Stimulated activated memory B cell treated with anti-CD40 and anti-IgM and Interleukin-4, amounts not matched to agents 10 μg/mL and 1 μg/mL and 100 μg/mL, for 72 hours (primary cell): Measurements from ENCODE around the gene AGAP1.

ENCODE experiments used
- ATAC-seq: fragments of 150-1000 bp; cut with Tn5 transposase; 2 replicates; pipeline ENCODE4 v1.10.0; 2021
- H3K27ac Mint-ChIP-seq: one replicate; pipeline ENCODE4 v1.8.0; 2022; ENCODE audit warnings: mild to moderate bottlenecking, mixed read lengths
- H3K27me3 Mint-ChIP-seq: one replicate; pipeline ENCODE4 v1.8.0; 2022; ENCODE audit warnings: mixed read lengths
- H3K36me3 Mint-ChIP-seq: one replicate; pipeline ENCODE4 v1.8.0; 2022; ENCODE audit warnings: mixed read lengths
- H3K4me1 Mint-ChIP-seq: one replicate; pipeline ENCODE4 v1.8.0; 2022; ENCODE audit warnings: mixed read lengths
- H3K4me3 Mint-ChIP-seq: one replicate; pipeline ENCODE4 v1.8.0; 2022; ENCODE audit warnings: mild to moderate bottlenecking, moderate library complexity, mixed read lengths
- H3K9me3 Mint-ChIP-seq: one replicate; pipeline ENCODE4 v1.8.0; 2022; ENCODE audit warnings: mixed read lengths

AGAP1 gene

GRCh38 chr2:235610696-235611257 lies 116.9 kb downstream of the AGAP1 start:
- Mint-ChIP-seq H3K4me3 (no peak overlapping the region), H3K36me3 (no peaks in the 10 kb centered on the region), H3K27me3 (peaks cover 8% of the 10 kb centered on the region), H3K9me3 (peaks cover 7% of the 10 kb centered on the region), H3K27ac (no peak overlapping the region), H3K4me1 (no peaks in the 10 kb centered on the region)
- ATAC-seq: no peak

GRCh38 chr2:235611349-235611748 lies 117.5 kb downstream of the AGAP1 start:
- peaks cover 7% of the 10 kb centered on the region for H3K9me3 Mint-ChIP-seq
- H3K36me3 Mint-ChIP-seq: no peaks in the 10 kb centered on the region
- no peak overlapping the region for H3K27ac Mint-ChIP-seq
- H3K27me3 Mint-ChIP-seq: peaks cover 8% of the 10 kb centered on the region
- no peak for ATAC-seq
- H3K4me3 Mint-ChIP-seq: no peak overlapping the region
- H3K4me1 Mint-ChIP-seq: no peaks in the 10 kb centered on the region

- H3K4me1 Mint-ChIP-seq: no peaks in the 10 kb centered on the region
- peaks cover 8% of the 10 kb centered on the region for H3K27me3 Mint-ChIP-seq
- peaks cover 7% of the 10 kb centered on the region for H3K9me3 Mint-ChIP-seq
- H3K36me3 Mint-ChIP-seq: no peaks in the 10 kb centered on the region
- no peak overlapping the region for H3K4me3 Mint-ChIP-seq
- H3K27ac Mint-ChIP-seq: no peak overlapping the region
- ATAC-seq: no peak
Observed at GRCh38 chr2:235611756-235612155, 117.9 kb downstream of the AGAP1 start.

DNA sequence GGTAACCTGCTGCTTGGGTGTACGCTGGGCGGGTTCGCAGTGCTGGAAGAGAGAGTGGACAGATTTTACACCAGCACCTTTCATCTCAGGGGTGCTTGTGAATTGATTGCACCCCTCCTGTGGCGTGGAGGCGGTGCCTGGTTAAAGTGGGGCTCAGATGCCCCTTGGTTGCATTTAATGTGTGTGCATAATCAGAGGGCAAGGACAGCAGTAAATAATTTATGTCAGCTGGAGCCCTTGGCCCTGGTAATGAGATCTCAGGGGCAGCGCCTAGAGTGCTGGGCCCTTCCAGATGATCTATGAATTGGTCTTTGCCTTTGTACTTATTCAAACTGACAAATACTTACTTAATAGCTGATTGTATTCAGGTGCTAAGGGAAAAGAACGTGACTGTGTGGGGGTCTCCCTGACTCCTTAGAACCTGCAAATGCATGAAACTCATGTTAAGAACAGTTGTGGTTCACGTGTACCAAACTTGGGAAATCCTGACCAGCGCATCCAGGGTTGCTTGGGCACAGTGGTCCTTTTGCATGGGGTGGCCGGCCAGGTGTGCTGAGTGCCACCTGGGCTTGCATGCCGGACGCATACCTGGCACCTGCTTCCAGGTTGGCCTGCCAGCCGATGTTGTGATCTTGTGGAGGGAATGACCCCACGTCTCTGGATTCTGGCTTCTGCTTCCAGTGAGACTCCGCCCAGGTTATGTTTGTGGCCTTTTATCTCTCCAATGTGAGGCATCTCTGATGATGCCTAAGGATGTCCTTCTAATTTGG lies 118.5 kb downstream of the AGAP1 start:
- H3K4me3 Mint-ChIP-seq: no peak overlapping the region
- peaks cover 7% of the 10 kb centered on the region for H3K9me3 Mint-ChIP-seq
- no peak for ATAC-seq
- H3K4me1 Mint-ChIP-seq: no peaks in the 10 kb centered on the region
- H3K27me3 Mint-ChIP-seq: peaks cover 8% of the 10 kb centered on the region
- H3K36me3 Mint-ChIP-seq: no peaks in the 10 kb centered on the region
- H3K27ac Mint-ChIP-seq: no peak overlapping the region

- peaks cover 6% of the 10 kb centered on the region for H3K27me3 Mint-ChIP-seq
- no peak for ATAC-seq
- no peaks in the 10 kb centered on the region for H3K36me3 Mint-ChIP-seq
- no peak overlapping the region for H3K27ac Mint-ChIP-seq
- no peaks in the 10 kb centered on the region for H3K4me1 Mint-ChIP-seq
- peaks cover 7% of the 10 kb centered on the region for H3K9me3 Mint-ChIP-seq
- H3K4me3 Mint-ChIP-seq: no peak overlapping the region
Observed at GRCh38 chr2:235613649-235614048, 119.8 kb downstream of the AGAP1 start.

- no peak overlapping the region for H3K27ac Mint-ChIP-seq
- no peak overlapping the region for H3K4me3 Mint-ChIP-seq
- H3K9me3 Mint-ChIP-seq: peaks cover 7% of the 10 kb centered on the region
- ATAC-seq: no peak
- no peaks in the 10 kb centered on the region for H3K27me3 Mint-ChIP-seq
- no peaks in the 10 kb centered on the region for H3K36me3 Mint-ChIP-seq
- H3K4me1 Mint-ChIP-seq: no peaks in the 10 kb centered on the region
Observed at GRCh38 chr2:235614176-235614860, 120.5 kb downstream of the AGAP1 start.

DNA sequence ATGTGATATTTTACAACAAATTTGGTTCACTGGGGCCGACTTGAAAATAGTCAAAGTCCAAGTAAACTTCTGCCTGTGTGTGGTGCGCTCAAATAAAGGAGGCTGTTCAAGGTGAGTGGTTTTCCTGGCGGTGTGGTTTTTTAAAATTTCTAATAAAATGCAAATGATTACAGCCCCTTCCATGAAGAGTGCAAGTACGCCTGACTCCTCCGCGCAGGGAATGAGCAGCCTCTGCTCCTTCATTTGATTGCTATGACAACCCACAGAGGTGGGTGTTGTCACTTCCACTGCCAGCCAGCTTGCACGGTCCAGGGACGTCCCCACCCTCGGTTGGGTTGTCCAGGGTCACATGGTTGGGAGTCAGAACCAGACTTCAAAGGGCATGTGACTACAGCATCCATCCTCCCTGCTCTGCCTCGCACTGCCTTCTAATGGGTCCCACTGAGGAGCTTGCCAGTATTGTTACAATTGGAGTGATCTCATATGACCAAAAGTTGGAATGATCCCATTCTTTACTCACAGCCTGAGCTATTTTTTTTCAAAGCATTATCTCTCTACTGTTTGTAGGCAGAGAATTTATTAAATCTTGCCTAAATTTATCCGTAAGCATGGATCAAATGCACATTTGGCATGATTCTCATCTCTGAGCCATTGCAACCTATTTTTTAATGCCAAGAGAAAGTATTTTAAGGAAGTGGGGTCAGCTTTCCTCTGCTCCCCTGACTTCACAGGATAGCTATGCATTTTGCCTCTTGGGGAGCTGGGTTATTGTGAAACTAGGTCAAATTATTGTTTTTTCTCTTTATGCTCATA lies 121.3 kb downstream of the AGAP1 start:
- Mint-ChIP-seq H3K4me1 (no peaks in the 10 kb centered on the region), H3K9me3 (peaks cover 7% of the 10 kb centered on the region), H3K4me3 (no peak overlapping the region), H3K36me3 (no peaks in the 10 kb centered on the region), H3K27me3 (no peaks in the 10 kb centered on the region), H3K27ac (no peak overlapping the region)
- no peak for ATAC-seq

DNA sequence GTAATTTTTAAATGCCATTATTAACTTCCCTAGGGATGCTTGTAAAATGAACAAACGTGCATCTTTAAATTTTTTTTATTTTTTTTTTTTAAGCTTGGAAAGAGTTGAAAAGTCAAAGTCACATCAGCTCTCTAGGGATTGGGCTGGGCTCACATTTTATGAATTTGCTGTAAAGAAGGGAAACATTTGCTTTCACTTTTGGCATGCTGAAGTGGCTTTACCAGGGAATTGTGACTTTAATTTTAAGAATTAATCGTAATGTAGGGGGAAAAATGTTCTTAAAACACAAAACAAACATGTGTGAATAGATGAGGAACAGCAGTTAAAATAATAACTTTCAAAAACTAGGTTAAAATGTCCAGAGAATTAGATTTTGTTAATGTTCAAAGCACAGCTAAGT lies 123.0 kb downstream of the AGAP1 start:
- H3K9me3 Mint-ChIP-seq: no peaks in the 10 kb centered on the region
- H3K4me1 Mint-ChIP-seq: no peaks in the 10 kb centered on the region
- H3K36me3 Mint-ChIP-seq: no peaks in the 10 kb centered on the region
- no peak overlapping the region for H3K27ac Mint-ChIP-seq
- H3K4me3 Mint-ChIP-seq: no peak overlapping the region
- no peak for ATAC-seq
- H3K27me3 Mint-ChIP-seq: no peaks in the 10 kb centered on the region

GRCh38 chr2:235618039-235618438 lies 124.2 kb downstream of the AGAP1 start:
- Mint-ChIP-seq H3K36me3 (no peaks in the 10 kb centered on the region), H3K9me3 (no peaks in the 10 kb centered on the region), H3K27me3 (no peaks in the 10 kb centered on the region), H3K27ac (no peak overlapping the region), H3K4me1 (no peaks in the 10 kb centered on the region), H3K4me3 (no peak overlapping the region)
- ATAC-seq: no peak

DNA sequence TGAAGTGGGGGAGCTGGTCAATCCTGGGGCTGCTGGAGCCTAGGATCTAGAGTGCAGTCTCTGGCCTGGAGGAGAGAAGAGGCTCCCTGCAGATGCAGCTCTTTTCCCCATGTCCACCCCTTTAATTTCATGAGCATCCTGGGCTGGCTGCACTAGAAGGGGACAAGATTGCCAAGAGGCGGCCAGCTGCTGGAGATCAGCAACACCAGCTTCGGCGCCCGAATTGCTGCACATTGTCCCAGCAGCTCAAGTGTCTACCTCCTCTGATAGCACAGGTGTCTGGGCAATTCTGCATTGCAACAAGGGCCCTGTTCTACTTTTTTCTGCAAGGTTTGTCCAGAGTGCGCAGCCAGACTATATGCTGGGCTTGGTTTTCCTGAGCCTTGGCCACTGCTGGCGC lies 125.7 kb downstream of the AGAP1 start:
- H3K27me3 Mint-ChIP-seq: no peaks in the 10 kb centered on the region
- H3K36me3 Mint-ChIP-seq: no peaks in the 10 kb centered on the region
- no peaks in the 10 kb centered on the region for H3K4me1 Mint-ChIP-seq
- H3K27ac Mint-ChIP-seq: no peak overlapping the region
- no peak for ATAC-seq
- H3K9me3 Mint-ChIP-seq: no peaks in the 10 kb centered on the region
- no peak overlapping the region for H3K4me3 Mint-ChIP-seq

- Mint-ChIP-seq H3K27ac (no peak overlapping the region), H3K27me3 (no peaks in the 10 kb centered on the region), H3K4me1 (no peaks in the 10 kb centered on the region), H3K9me3 (peaks cover 3% of the 10 kb centered on the region), H3K36me3 (no peaks in the 10 kb centered on the region), H3K4me3 (no peak overlapping the region)
- no peak for ATAC-seq
Observed at GRCh38 chr2:235621736-235622135, 127.9 kb downstream of the AGAP1 start.

DNA sequence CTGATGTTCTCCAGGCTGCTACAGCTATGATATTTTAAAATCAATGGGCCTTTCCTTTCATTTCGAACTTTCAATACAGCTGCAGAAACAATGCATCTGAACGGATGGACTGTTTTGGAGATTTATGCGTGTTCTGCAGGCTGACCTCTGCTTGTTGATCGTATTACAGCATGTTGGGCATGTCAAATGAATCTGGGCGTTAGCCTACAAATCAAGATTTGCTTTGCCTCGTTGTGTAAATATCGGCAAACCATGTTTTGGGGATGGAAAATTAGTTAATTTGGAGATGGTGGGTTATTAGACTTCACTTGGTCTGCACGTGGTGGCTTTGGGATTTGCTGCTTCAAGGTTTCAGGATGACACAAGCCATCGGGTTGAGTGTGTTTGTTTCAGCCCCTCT lies 129.3 kb downstream of the AGAP1 start:
- Mint-ChIP-seq H3K4me1 (no peaks in the 10 kb centered on the region), H3K27ac (no peak overlapping the region), H3K4me3 (no peak overlapping the region), H3K27me3 (no peaks in the 10 kb centered on the region), H3K9me3 (peaks cover 3% of the 10 kb centered on the region), H3K36me3 (no peaks in the 10 kb centered on the region)
- ATAC-seq: no peak

- H3K27me3 Mint-ChIP-seq: no peaks in the 10 kb centered on the region
- no peak overlapping the region for H3K27ac Mint-ChIP-seq
- no peak overlapping the region for H3K4me3 Mint-ChIP-seq
- no peaks in the 10 kb centered on the region for H3K36me3 Mint-ChIP-seq
- H3K9me3 Mint-ChIP-seq: peaks cover 3% of the 10 kb centered on the region
- no peak for ATAC-seq
- no peaks in the 10 kb centered on the region for H3K4me1 Mint-ChIP-seq
Observed at GRCh38 chr2:235623752-235624151, 129.9 kb downstream of the AGAP1 start.

GRCh38 chr2:235626658-235627057 lies 132.8 kb downstream of the AGAP1 start:
- H3K27me3 Mint-ChIP-seq: no peaks in the 10 kb centered on the region
- H3K4me1 Mint-ChIP-seq: no peaks in the 10 kb centered on the region
- no peak overlapping the region for H3K27ac Mint-ChIP-seq
- H3K4me3 Mint-ChIP-seq: no peak overlapping the region
- H3K36me3 Mint-ChIP-seq: no peaks in the 10 kb centered on the region
- no peak for ATAC-seq
- peaks cover 3% of the 10 kb centered on the region for H3K9me3 Mint-ChIP-seq

DNA sequence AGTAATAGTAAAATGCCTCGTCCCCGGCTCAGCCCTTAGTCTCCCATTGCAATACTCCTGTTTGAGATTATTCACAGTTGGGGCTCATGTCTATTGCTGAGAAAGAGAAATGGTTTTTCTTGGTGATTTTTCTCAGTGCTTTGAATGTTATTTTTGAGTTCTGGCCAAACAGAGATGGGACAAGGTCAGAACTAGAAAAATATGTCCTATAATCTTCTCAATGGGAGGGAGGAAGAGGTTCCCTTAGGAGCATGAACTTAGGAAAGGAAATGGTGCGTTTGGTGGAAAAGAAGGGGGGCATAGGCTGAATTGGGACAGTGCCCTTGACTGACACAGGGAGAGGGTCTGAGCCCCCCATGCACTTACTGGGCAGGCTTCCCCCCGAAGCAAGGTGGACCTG lies 133.8 kb downstream of the AGAP1 start:
- Mint-ChIP-seq H3K27me3 (no peaks in the 10 kb centered on the region), H3K36me3 (no peaks in the 10 kb centered on the region), H3K4me1 (no peaks in the 10 kb centered on the region), H3K4me3 (no peak overlapping the region), H3K9me3 (peaks cover 3% of the 10 kb centered on the region), H3K27ac (no peak overlapping the region)
- ATAC-seq: no peak
